HuH-7.5 (cell line): Measurements from ENCODE around the gene CERS6.
"Not testable (repeated sequence)": the region's sequence is repeated elsewhere in the genome, so short reads cannot be mapped to it uniquely, and the experiment has no call there.

Experiments used
- DNase-seq: peaks from one replicate; pipeline ENCODE4 v3.0.0; 2011; ENCODE audit warnings: low spot score

CERS6 gene

GRCh38 chr2:168469281-168469988 lies 13.4 kb downstream of the CERS6 start:
- no peak for DNase-seq

- no peak for DNase-seq
Observed at GRCh38 chr2:168470320-168471162, 14.5 kb downstream of the CERS6 start.

- no peak for DNase-seq
Observed at GRCh38 chr2:168471163-168471475, 15.0 kb downstream of the CERS6 start.

DNA sequence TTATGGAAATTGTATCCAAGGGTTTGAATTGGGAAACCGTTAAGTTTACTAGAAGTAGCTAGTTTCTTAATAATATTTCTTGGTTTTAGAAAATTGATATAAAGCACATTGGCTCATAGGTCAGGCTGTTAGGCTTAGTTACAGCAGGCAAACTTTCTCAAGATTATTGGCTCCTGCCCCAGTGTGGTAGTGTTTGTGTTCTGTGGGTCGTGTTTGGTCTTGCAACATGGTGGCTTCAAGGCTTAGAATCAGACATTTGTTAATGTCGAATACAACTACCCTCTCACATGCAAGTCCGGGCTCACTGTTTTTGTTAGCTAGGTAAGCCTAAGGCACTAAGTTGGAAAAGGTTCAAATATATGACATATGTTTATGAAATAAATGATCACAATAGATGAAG lies 19.6 kb downstream of the CERS6 start:
- no peak for DNase-seq

- DNase-seq = no peak
Observed at GRCh38 chr2:168478206-168478605, 22.1 kb downstream of the CERS6 start.

DNA sequence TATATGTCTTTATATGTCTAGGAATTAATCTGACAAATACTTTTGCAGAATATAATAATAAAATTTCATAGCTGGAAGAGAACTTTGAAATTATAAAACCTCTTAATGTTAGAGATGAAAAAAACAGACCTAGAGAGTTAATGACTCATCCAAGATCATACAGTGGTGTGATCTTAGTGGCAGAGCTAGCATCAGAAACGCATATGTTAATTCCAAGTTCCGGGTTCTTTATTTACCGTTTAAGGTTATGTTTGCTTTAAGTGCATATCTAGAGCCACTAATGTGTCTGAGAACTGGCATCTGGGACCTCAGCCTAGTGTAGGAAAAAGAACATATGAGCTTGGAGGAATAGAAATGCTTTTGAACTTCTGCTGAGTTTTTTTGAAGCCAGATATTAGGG lies 24.3 kb downstream of the CERS6 start:
- no peak for DNase-seq

DNA sequence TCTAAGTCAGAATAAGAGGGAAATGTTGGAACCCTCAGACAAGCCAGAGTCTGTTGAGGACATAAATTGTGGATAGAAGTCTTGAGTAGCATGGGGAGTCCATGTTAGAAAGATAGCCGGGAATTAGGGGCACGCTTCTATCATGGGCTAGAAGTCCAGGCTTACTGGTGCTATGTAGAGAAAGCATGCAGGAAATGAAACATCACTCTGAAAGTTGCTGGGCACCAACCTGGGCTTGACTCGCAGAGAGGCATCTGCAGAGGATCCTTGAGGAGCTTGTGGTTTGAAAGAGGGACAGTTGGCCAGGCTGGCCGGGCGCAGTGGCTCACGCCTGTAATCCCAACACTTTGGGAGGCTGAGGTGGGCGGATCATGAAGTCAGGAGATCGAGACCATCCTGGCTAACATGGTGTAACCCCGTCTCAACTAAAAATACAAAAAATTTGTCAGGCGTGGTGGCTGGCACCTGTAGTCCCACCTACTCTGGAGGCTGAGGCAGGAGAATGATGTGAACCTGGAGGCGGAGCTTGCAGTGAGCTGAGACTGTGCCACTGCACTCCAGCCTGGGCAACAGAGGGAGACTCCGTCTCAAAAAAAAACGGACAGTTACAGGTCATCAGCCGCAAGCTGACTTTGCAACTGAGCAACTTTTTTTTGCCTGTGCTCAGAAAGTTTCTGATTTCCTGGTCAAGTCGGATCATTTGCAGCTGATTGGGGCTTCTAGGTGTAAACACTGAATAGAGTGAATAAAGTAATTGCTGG lies 24.9 kb downstream of the CERS6 start:
- no peak for DNase-seq

DNA sequence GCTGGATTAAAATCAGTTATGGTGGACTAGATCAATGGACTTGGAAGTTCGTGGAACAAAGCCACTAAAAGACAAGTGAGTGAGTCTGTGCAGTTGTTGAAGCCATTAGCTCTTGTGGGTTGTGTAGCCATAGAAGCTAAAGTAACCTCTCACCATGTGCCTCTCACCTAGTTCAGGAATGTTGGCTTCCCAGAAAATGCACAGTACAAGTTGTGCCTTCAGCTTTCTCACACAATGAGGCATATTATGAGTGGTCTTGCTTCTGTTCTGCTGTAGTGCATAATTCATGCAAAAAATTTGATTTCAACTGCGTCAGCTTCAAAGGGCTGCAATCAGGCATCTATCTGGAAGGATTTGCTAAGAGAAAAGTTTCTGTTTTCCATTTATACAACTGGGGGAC lies 26.2 kb downstream of the CERS6 start:
- DNase-seq = no peak

DNA sequence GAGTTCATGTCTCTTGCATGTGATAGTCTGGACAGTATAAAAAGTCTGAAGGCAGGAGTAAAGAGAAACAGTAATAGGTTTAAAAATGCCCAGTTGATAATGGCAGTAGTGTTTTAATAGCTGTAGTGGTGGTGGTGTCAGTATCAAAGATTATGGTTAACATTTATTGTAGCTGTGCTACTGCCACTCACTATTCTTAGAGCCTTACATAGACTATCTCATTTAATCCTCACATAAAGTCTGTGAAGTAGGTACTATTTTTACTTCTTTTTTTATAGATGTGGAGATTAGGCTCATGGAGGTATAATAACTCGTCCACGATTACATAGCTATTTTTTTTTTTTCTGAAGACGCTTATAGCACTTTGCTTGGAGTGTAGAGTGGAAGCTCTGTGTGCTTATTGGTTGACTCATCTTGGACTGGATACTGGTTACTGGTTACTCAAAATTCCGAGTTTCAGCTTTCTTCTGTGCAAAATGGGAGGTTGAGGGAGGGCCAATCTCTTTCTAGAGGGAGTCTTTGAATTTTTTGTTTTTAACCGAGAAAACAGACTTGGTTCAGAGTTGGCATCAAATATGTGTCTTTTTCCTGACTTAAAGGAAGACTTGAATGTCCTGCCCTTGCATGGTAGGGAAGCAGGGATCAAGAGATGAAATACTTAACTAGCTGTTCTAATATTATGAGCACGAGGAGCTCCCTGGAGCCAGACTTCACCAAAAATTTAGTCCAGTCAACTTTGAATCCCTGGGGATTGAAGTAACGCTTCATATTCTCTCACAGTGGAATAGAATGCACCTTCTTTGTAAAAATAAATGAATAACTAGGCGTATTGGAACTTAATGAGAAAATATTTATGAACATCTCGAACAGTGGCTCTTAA lies 27.1 kb downstream of the CERS6 start:
- DNase-seq = no peak

DNA sequence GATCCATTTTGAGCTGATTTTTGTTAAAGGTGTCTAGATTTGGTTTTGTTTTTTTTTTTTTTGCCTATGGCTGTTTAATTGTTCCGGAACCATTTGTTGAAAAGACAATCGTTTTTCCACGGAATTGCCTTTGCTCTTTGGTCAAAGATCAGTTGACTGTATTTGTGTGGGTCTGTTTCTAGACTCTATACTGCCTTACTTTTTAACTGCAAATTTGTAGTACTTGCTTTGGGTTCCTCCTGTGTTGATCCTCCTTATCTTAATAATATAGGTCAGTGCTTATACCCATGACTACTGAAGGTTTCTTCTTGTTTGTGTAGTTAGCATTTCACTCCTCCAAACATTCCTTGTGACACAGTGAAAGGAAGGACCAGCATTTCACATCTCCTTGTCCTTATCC lies 30.4 kb downstream of the CERS6 start:
- DNase-seq = no peak

DNA sequence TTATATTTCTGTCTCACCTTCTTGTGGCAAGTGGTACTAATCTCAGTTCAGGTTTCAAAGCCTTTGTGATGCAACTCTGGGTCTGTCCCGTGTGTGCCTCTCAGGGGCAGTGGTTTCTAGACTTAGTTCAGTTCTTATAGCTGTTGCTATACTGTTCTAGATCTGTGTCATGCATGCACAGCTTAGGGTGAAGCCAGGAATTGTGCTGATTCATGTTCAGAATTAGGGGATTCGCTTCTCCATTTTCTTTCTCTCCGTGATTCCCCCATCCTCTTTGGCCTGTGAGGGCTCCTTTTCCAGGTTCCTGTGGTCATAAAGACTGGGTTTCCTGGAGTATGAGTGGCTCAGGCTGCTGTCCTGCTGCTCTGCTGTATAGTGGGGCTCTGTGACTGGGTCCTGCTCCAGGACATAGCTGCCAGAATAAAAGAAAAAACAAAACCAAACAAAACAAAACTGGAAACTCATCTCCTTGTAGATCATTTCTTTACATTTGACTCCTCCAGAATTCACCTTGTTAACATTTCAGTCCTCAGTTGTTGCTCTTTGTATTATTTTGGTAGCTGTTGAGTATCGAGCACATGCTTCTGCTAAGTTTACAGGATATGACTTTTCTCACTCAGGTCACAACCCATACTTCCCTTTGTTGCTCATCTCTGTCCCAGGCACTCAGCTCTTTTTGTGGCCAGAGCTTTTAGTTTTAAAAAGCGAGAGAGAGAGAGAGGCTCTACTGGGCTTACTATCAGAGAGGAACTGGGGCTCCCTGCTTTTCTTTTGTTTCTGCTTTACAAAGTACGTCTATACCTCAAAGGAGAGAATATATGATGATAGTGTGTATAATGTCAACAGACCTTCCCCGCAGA lies 34.2 kb downstream of the CERS6 start:
- DNase-seq = no peak

DNA sequence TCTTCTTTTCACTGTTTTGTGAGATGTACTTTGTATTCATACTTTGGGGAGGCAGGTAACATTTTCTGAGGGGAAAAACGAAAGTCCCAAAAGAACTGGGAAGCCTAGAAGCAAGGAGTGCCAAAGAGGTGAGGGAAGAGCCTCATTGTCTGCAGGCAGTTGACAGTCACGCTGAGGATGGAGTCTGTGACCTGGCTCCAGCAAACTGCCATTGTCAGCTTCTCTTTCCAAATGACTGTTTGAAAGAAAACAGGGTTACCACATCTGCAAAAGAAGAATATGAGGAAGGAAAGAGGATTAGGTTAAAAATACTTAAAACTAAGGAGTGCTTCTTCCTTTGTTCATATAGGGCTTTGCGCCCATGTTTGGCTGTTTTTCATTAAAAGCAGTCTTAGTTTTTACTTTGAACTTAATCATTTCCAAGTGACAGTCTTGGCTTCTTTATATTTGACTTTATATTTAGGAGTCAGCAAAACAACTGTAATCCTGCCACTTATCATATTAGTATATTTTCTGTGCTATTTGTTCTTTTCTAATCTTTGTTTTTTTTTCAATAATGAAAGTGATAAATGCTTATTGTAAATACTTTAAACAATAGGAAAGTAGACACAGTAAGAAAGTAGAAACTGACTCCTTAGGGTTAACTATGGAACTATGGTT lies 35.0 kb downstream of the CERS6 start:
- DNase-seq = no peak

DNA sequence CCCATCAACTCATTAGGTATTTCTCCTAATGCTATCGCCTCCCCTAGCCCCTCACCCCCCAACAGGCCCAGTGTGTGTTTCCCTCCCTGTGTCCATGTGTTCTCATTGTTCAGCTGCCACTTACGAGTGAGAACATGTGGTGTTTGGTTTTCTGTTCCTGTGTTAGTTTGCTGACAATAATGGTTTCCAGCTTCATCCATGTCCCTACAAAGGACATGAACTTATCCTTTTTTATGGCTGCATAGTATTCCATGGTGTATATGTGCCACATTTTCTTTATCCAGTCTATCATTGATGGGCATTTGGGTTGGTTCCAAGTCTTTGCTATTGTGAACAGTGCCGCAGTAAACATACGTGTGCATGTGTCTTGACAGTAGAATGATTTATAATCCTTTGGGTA lies 35.7 kb downstream of the CERS6 start:
- DNase-seq = not testable (repeated sequence)

DNA sequence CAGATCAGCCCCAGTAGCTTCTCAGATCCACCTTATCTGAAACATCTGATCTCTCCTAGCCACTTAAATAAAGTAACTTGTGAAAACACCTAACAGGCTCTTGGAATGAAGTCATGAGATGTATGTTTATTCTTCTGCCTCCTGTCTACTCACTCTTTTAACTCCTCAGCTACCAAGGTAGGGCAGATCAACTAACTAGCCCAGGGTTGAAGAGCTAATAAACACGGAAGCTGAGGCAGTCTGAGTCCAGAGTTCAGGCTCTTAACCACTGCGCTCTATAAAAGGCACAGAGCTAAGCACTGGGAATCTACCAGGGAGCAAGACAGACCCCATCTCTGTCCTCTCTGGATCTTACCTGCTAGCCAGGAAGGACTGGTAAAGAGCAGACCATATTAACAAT lies 37.1 kb downstream of the CERS6 start:
- not testable (repeated sequence) for DNase-seq

DNA sequence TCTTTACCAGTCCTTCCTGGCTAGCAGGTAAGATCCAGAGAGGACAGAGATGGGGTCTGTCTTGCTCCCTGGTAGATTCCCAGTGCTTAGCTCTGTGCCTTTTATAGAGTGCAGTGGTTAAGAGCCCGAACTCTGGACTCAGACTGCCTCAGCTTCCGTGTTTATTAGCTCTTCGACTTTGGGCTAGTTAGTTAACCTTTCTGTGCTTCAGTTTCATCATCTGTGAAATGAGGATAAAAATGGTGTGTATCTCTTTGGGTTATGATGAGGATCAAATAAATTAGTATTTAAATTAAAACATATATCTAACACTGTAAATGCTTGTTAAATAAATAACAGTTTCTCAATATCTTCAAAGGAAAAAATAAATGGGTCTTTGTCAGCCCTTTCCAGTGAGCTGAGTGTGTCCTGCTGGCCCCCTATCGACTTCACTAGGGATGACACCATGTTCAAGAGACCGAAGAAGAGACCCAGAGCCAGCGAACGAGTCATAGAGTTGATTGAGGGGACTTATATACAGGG lies 38.2 kb downstream of the CERS6 start:
- no peak for DNase-seq

- DNase-seq = no peak
Observed at GRCh38 chr2:168495524-168495923, 39.5 kb downstream of the CERS6 start.

GRCh38 chr2:168496906-168497305 lies 40.8 kb downstream of the CERS6 start:
- DNase-seq = no peak

- no peak for DNase-seq
Observed at GRCh38 chr2:168499500-168499899, 43.4 kb downstream of the CERS6 start.

DNA sequence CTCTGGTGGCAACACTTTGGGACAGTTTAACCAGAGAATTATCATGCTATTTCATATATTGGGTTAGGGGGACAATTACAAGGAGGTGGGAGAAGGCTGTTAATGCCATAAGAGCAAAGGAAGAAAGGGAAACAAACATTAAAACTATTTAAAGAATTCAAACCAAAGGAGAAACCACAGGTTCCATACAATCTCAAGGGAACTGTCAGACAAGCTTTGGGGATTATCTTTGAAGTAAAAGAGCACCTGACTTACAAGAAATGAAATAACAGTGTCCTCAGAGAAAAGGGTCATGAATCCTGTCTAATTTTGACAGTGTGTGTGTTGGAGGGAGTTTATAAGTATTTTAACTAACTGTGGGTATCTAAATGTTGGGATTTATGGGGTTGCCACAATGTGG lies 44.4 kb downstream of the CERS6 start:
- DNase-seq = no peak

DNA sequence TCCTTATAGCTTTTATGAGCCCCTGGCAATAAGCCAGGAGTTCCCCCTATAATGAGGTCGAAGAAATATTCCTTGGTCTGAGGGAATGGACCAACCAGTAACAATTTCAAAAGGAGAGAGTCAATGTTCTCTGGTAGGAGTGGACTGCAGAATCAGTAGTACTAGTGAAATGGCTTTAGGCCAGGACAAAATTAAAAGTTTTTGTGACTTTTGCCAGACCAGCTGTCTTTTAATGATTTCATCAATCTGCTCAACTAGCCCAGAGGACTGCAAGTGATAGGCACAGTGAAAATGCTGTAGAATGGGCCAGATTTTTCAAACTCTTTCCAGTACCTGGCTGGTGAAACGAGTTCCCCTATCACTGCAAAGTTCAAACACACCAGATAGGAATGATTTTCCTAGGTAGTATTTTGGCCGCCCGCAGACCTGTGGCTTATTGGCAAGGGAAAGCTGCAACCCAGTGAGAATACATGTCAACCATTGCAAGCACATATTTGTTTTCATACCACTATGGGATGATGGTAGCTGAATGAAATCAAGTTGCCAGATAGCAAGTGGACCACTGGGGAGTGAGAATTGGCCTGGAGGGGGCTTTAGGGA lies 45.5 kb downstream of the CERS6 start:
- DNase-seq = no peak
